ENCODE results near the gene DDB1. TPM values are rescaled to one million over a fixed set of nuclear protein-coding genes. Genes with fewer than 3 reads are reported as not detected.

Gene DDB1
- total RNA-seq, 3 donors from 2014 or later = 131 to 150 (median 145) TPM

GRCh38 chr11:61297746-61298145, 35.2 kb downstream of the DDB1 start:
- peak in 1 of 2 donors; percentile 67 for DNase-seq (ENCODE audit: low spot score in 2 of 2)

GRCh38 chr11:61297341-61297740, 35.6 kb downstream of the DDB1 start:
- no peak for DNase-seq (ENCODE audit: low spot score in 2 of 2)
- Histone ChIP-seq H3K9me3 (no peaks in the 10 kb centered on the region), H3K36me3 (peaks cover 7% of the 10 kb centered on the region), H3K27me3 (peaks cover 0 to 5% of the 10 kb centered on the region in 2 donors), H3K27ac (peak overlapping the region; percentile 48 to 67), H3K4me1 (peaks cover 9 to 10% of the 10 kb centered on the region in 2 donors), H3K4me3 (no peak overlapping the region)
- TF ChIP-seq POLR2A (IDR thresholded peaks at IDR 0.05) (no peak), POLR2AphosphoS5 (IDR thresholded peaks at IDR 0.05) (no peak), CTCF (IDR thresholded peaks at IDR 0.05) (no peak)
- intact Hi-C loops (cut with DNase I; ENCODE audit: low total_unique reads) = no loop called here

More at GRCh38 chr11:61297746-61298145, 35.2 kb downstream of the DDB1 start:
- Histone ChIP-seq H3K27me3 (peaks cover 0 to under 1% of the 10 kb centered on the region in 2 donors), H3K36me3 (peaks cover 7% of the 10 kb centered on the region), H3K9me3 (no peaks in the 10 kb centered on the region), H3K27ac (peak overlapping the region; percentile 44 to 67), H3K4me1 (peaks cover 9 to 10% of the 10 kb centered on the region in 2 donors), H3K4me3 (no peak overlapping the region)
- no peak for TF ChIP-seq CTCF (IDR thresholded peaks at IDR 0.05)
- TF ChIP-seq POLR2AphosphoS5 (IDR thresholded peaks at IDR 0.05) = peak in 1 of 3 donors; percentile 56
- TF ChIP-seq POLR2A (IDR thresholded peaks at IDR 0.05) = no peak
- intact Hi-C loops (cut with DNase I; ENCODE audit: low total_unique reads) = no loop called here

GRCh38 chr11:61295596-61295926, 37.3 kb downstream of the DDB1 start:
- no peak for DNase-seq (ENCODE audit: low spot score in 2 of 2)
- H3K9me3 ChIP-seq = no peaks in the 10 kb centered on the region
- H3K4me1 ChIP-seq = peaks cover 9 to 10% of the 10 kb centered on the region in 2 donors
- H3K27ac ChIP-seq = peak overlapping the region; percentile 52 to 80
- intact Hi-C loops (cut with DNase I; ENCODE audit: low total_unique reads) = no loop called here
- peaks cover 0 to 10% of the 10 kb centered on the region in 2 donors for H3K27me3 ChIP-seq
- H3K36me3 ChIP-seq = peaks cover 4% of the 10 kb centered on the region
- peak overlapping the region; percentile 54 to 72 (median 64) for H3K4me3 ChIP-seq
- no peak for TF ChIP-seq POLR2A (IDR thresholded peaks at IDR 0.05)
- no peak for TF ChIP-seq POLR2AphosphoS5 (IDR thresholded peaks at IDR 0.05)
- TF ChIP-seq CTCF (IDR thresholded peaks at IDR 0.05) = no peak

- DNase-seq (ENCODE audit: low spot score in 2 of 2) = no peak
These were observed 37.9 kb downstream of the DDB1 start, which contains the start of gene VWCE for GRCh38 chr11:61294717-61295595. TSS of gene VWCE (minus strand) at chr11:61295316. CDS start at chr11:61295037, 279 bp downstream.

More at GRCh38 chr11:61294717-61295595, 37.9 kb downstream of the DDB1 start, which contains the start of gene VWCE:
- Histone ChIP-seq H3K4me3 (peak within 1 kb of the TSS; percentile 54 to 72 (median 64)), H3K27ac (peak within 1 kb of the TSS; percentile 52 to 80), H3K36me3 (no peaks in the 10 kb centered on the region), H3K27me3 (peaks cover 0 to 10% of the 10 kb centered on the region in 2 donors), H3K4me1 (peaks cover 9 to 10% of the 10 kb centered on the region in 2 donors), H3K9me3 (no peaks in the 10 kb centered on the region)
- intact Hi-C loops (cut with DNase I; ENCODE audit: low total_unique reads) = no loop called here
- TF ChIP-seq POLR2AphosphoS5 (IDR thresholded peaks at IDR 0.05) = no peak
- no peak for TF ChIP-seq POLR2A (IDR thresholded peaks at IDR 0.05)
- no peak for TF ChIP-seq CTCF (IDR thresholded peaks at IDR 0.05)

All from breast epithelium (tissue), 4 donors.